ENCODE measurements around the gene POLL.

The POLL gene

GRCh38 chr10:101616415-101617101 lies 28.5 kb upstream of the POLL start:
- Histone ChIP-seq H3K4me3 (ENCODE audit: low read length, poor library complexity, severe bottlenecking) (no peak overlapping the region), H3K27me3 (ENCODE audit: insufficient read depth, low read length, poor library complexity, severe bottlenecking) (no peaks in the 10 kb centered on the region), H3K4me2 (ENCODE audit: low read depth, low read length, poor library complexity, severe bottlenecking) (no peak overlapping the region), H4K20me1 (ENCODE audit: insufficient read depth, low read length, poor library complexity, severe bottlenecking) (no peaks in the 10 kb centered on the region), H2AFZ (ENCODE audit: low read length) (no peak overlapping the region), H3K36me3 (ENCODE audit: insufficient read depth, low read length) (peaks cover 32% of the 10 kb centered on the region; the same call in 1 of the 2 replicates), H3K9me3 (ENCODE audit: insufficient read depth, low read depth, low read length) (no peaks in the 10 kb centered on the region), H3K9ac (ENCODE audit: low read depth, low read length, poor library complexity, severe bottlenecking) (no peak overlapping the region), H3K9me2 (replicated peaks; ENCODE audit: low read depth, low read length) (no peaks in the 10 kb centered on the region), H3K4me1 (ENCODE audit: insufficient read depth, low read length, poor library complexity, severe bottlenecking) (peaks cover 6% of the 10 kb centered on the region), H3F3A (ENCODE audit: low read depth) (no peaks in the 10 kb centered on the region), H3K79me2 (ENCODE audit: insufficient read depth, low read length) (no peaks in the 10 kb centered on the region)
- TF ChIP-seq, protein P1, sequence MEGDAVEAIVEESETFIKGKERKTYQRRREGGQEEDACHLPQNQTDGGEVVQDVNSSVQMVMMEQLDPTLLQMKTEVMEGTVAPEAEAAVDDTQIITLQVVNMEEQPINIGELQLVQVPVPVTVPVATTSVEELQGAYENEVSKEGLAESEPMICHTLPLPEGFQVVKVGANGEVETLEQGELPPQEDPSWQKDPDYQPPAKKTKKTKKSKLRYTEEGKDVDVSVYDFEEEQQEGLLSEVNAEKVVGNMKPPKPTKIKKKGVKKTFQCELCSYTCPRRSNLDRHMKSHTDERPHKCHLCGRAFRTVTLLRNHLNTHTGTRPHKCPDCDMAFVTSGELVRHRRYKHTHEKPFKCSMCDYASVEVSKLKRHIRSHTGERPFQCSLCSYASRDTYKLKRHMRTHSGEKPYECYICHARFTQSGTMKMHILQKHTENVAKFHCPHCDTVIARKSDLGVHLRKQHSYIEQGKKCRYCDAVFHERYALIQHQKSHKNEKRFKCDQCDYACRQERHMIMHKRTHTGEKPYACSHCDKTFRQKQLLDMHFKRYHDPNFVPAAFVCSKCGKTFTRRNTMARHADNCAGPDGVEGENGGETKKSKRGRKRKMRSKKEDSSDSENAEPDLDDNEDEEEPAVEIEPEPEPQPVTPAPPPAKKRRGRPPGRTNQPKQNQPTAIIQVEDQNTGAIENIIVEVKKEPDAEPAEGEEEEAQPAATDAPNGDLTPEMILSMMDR (conservative IDR thresholded peaks at IDR 0.05; ENCODE audit: low read length), result no peak
- TF ChIP-seq EZH2phosphoT487 (IDR thresholded peaks at IDR 0.05; ENCODE audit: borderline replicate concordance), result no peak

GRCh38 chr10:101615525-101616116 lies 27.6 kb upstream of the POLL start:
- H3K4me2 ChIP-seq (ENCODE audit: low read depth, low read length, poor library complexity, severe bottlenecking), result no peak overlapping the region
- H3K4me3 ChIP-seq (ENCODE audit: low read length, poor library complexity, severe bottlenecking), result no peak overlapping the region
- H3K79me2 ChIP-seq (ENCODE audit: insufficient read depth, low read length), result no peaks in the 10 kb centered on the region
- TF ChIP-seq EZH2phosphoT487 (IDR thresholded peaks at IDR 0.05; ENCODE audit: borderline replicate concordance), result no peak
- TF ChIP-seq, protein P1 (conservative IDR thresholded peaks at IDR 0.05; ENCODE audit: low read length), result no peak
- H3K9me3 ChIP-seq (ENCODE audit: insufficient read depth, low read depth, low read length), result no peaks in the 10 kb centered on the region
- H3K9ac ChIP-seq (ENCODE audit: low read depth, low read length, poor library complexity, severe bottlenecking), result no peak overlapping the region
- no peaks in the 10 kb centered on the region for H4K20me1 ChIP-seq (ENCODE audit: insufficient read depth, low read length, poor library complexity, severe bottlenecking)
- H3F3A ChIP-seq (ENCODE audit: low read depth), result no peaks in the 10 kb centered on the region
- H3K9me2 ChIP-seq (replicated peaks; ENCODE audit: low read depth, low read length), result no peaks in the 10 kb centered on the region
- peaks cover 6% of the 10 kb centered on the region for H3K4me1 ChIP-seq (ENCODE audit: insufficient read depth, low read length, poor library complexity, severe bottlenecking)
- peaks cover 33% of the 10 kb centered on the region; the same call in 1 of the 2 replicates for H3K36me3 ChIP-seq (ENCODE audit: insufficient read depth, low read length)
- no peaks in the 10 kb centered on the region for H3K27me3 ChIP-seq (ENCODE audit: insufficient read depth, low read length, poor library complexity, severe bottlenecking)
- H2AFZ ChIP-seq (ENCODE audit: low read length), result no peak overlapping the region

DNA sequence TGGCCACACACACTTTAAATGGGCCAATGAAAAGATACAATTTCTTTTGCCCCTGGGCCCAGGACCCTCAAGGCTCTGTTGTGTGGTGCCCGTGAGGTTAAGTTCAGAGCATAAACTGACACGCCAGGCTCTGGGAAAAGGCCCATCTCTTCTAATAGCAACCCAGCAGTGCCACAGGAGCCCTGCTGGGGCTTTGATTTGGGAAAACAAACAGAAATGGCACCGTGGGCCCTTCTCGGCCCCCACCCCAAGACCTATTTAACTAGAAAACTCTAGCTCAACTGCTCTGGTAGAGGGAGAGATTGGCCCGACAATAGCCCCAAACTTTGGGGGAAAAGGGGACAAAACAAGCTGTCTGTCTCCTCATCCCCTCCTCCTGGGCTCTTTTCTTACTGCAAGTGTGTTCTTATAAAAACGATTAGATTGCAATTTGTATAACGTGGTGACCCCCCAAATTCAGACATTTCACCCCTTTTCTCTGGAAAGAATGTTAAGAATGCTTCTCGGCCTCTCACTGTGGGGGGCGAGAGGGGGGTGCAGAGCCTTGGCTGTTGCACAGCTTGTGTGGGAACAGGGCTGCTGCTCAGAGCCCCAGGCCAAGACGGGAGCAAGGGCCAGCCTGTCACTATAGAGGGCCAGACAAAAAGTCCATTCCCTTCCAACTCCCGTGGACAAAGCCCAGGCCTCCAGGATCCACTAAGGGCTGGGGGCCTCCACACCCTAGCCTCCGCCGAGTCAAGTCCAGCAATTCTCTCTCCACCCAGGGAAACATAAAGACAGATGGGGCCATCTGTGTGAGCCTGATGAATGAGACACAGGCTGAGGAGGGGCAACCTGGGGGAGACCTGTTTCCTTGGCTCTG lies 26.8 kb upstream of the POLL start:
- peaks cover 34% of the 10 kb centered on the region; the same call in 1 of the 2 replicates for H3K36me3 ChIP-seq (ENCODE audit: insufficient read depth, low read length)
- H3K4me2 ChIP-seq (ENCODE audit: low read depth, low read length, poor library complexity, severe bottlenecking), result no peak overlapping the region
- no peaks in the 10 kb centered on the region for H3F3A ChIP-seq (ENCODE audit: low read depth)
- H3K4me3 ChIP-seq (ENCODE audit: low read length, poor library complexity, severe bottlenecking), result no peak overlapping the region
- no peaks in the 10 kb centered on the region for H3K27me3 ChIP-seq (ENCODE audit: insufficient read depth, low read length, poor library complexity, severe bottlenecking)
- H3K79me2 ChIP-seq (ENCODE audit: insufficient read depth, low read length), result no peaks in the 10 kb centered on the region
- peaks cover 6% of the 10 kb centered on the region for H3K4me1 ChIP-seq (ENCODE audit: insufficient read depth, low read length, poor library complexity, severe bottlenecking)
- TF ChIP-seq, protein P1 (conservative IDR thresholded peaks at IDR 0.05; ENCODE audit: low read length), result no peak
- no peak for TF ChIP-seq EZH2phosphoT487 (IDR thresholded peaks at IDR 0.05; ENCODE audit: borderline replicate concordance)
- no peak overlapping the region for H2AFZ ChIP-seq (ENCODE audit: low read length)
- H3K9ac ChIP-seq (ENCODE audit: low read depth, low read length, poor library complexity, severe bottlenecking), result no peak overlapping the region
- H3K9me2 ChIP-seq (replicated peaks; ENCODE audit: low read depth, low read length), result no peaks in the 10 kb centered on the region
- H3K9me3 ChIP-seq (ENCODE audit: insufficient read depth, low read depth, low read length), result no peaks in the 10 kb centered on the region
- H4K20me1 ChIP-seq (ENCODE audit: insufficient read depth, low read length, poor library complexity, severe bottlenecking), result no peaks in the 10 kb centered on the region
